CD4-positive, alpha-beta T cell treated with Interferon gamma for 1 hour (primary cell): ENCODE data around the gene IL23R.

Source experiments
- DNase-seq: peaks from one replicate; pipeline ENCODE4 v3.0.0-alpha.2; 2020

IL23R gene

DNA sequence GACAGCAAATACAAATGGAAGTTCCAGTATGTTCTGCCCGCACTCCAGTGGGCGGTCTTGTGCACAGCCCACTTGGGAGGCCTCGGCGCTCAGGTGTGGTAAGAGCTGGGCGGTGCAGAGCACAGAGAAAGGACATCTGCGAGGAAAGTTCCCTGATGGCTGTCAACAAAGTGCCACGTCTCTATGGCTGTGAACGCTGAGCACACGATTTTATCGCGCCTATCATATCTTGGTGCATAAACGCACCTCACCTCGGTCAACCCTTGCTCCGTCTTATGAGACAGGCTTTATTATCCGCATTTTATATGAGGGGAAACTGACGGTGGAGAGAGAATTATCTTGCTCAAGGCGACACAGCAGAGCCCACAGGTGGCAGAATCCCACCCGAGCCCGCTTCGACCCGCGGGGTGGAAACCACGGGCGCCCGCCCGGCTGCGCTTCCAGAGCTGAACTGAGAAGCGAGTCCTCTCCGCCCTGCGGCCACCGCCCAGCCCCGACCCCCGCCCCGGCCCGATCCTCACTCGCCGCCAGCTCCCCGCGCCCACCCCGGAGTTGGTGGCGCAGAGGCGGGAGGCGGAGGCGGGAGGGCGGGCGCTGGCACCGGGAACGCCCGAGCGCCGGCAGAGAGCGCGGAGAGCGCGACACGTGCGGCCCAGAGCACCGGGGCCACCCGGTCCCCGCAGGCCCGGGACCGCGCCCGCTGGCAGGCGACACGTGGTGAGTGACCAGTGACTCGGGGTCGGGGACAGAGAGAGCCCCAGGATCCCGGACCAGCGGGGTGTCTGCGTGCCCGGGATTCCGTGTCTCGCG lies 141.2 kb downstream of the IL23R start, which contains the start of gene IL12RB2:
Gene IL12RB2, plus strand, starts transcription at position 623 of the 810 bp plus-strand sequence. CDS start 12,496 bp downstream, outside the sequence.
- peak; percentile 27 for DNase-seq

DNA sequence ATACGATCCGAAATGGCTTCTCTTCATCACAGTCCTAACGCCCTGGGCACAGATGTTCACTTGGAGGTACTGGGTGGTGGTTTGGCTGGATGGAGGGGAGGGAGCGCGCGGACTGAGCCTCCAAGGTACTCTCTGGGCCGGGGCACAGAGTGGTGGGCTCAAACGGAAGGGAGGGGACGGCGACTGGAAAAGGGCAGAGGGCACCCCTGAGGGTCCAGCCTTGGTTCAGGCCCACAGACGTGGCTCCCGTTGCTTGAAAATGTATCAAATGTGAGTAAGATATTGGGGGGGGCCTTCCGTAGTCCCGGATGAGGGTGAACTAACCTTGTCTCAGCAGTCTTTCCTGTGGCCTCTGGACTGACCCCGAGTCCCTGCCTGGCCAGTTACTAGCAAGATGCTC lies 141.9 kb downstream of the IL23R start:
- DNase-seq, result no peak
